ENCODE measurements around the gene AMOT. TPM values are rescaled to one million over a fixed set of nuclear protein-coding genes. Genes with fewer than 3 reads are reported as not detected.

The AMOT gene
- total RNA-seq, 1 donor from 2014 or later, result 14.7 TPM

GRCh38 chrX:112785344-112785743 lies 55.3 kb downstream of the AMOT start:
- Histone ChIP-seq H3K27me3 (no peaks in the 10 kb centered on the region), H3K9me3 (no peaks in the 10 kb centered on the region), H3K36me3 (no peaks in the 10 kb centered on the region), H3K4me1 (no peaks in the 10 kb centered on the region), H3K27ac (no peak overlapping the region), H3K4me3 (no peak overlapping the region)
- ATAC-seq (no peak), DNase-seq (no peak)
- TF ChIP-seq CTCF (IDR thresholded peaks at IDR 0.05), result no peak
- intact Hi-C loops (cut with DNase I), result no loop called here

GRCh38 chrX:112784692-112785091 lies 55.9 kb downstream of the AMOT start:
- Histone ChIP-seq H3K4me3 (no peak overlapping the region), H3K9me3 (no peaks in the 10 kb centered on the region), H3K36me3 (no peaks in the 10 kb centered on the region), H3K27me3 (no peaks in the 10 kb centered on the region), H3K27ac (no peak overlapping the region), H3K4me1 (no peaks in the 10 kb centered on the region)
- ATAC-seq, result no peak
- TF ChIP-seq CTCF (IDR thresholded peaks at IDR 0.05), result no peak
- intact Hi-C loops (cut with DNase I), result no loop called here
- DNase-seq, result no peak

GRCh38 chrX:112779139-112779538 lies 61.5 kb downstream of the AMOT start:
- Histone ChIP-seq H3K9me3 (no peaks in the 10 kb centered on the region), H3K4me3 (no peak overlapping the region), H3K4me1 (no peaks in the 10 kb centered on the region), H3K36me3 (no peaks in the 10 kb centered on the region), H3K27ac (no peak overlapping the region), H3K27me3 (no peaks in the 10 kb centered on the region)
- no peak for ATAC-seq
- intact Hi-C loops (cut with DNase I), result no loop called here
- DNase-seq, result no peak
- TF ChIP-seq CTCF (IDR thresholded peaks at IDR 0.05), result no peak

- Histone ChIP-seq H3K36me3 (no peaks in the 10 kb centered on the region), H3K9me3 (no peaks in the 10 kb centered on the region), H3K27me3 (no peaks in the 10 kb centered on the region), H3K27ac (no peak overlapping the region), H3K4me1 (no peaks in the 10 kb centered on the region), H3K4me3 (no peak overlapping the region)
- intact Hi-C loops (cut with DNase I), result no loop called here
- no peak for DNase-seq
- TF ChIP-seq CTCF (IDR thresholded peaks at IDR 0.05), result no peak
- ATAC-seq, result no peak
Measured at GRCh38 chrX:112774651-112775293, 65.9 kb downstream of the AMOT start.

- DNase-seq (no peak), ATAC-seq (no peak)
- intact Hi-C loops (cut with DNase I), result no loop called here
- H3K9me3 ChIP-seq, result no peaks in the 10 kb centered on the region
- no peaks in the 10 kb centered on the region for H3K4me1 ChIP-seq
- H3K36me3 ChIP-seq, result no peaks in the 10 kb centered on the region
- no peaks in the 10 kb centered on the region for H3K27me3 ChIP-seq
- no peak for TF ChIP-seq CTCF (IDR thresholded peaks at IDR 0.05)
- no peak overlapping the region for H3K4me3 ChIP-seq
- H3K27ac ChIP-seq, result no peak overlapping the region
Measured at GRCh38 chrX:112774142-112774541, 66.5 kb downstream of the AMOT start.

- ATAC-seq (no peak), DNase-seq (no peak)
- Histone ChIP-seq H3K4me1 (no peaks in the 10 kb centered on the region), H3K36me3 (no peaks in the 10 kb centered on the region), H3K9me3 (no peaks in the 10 kb centered on the region), H3K27ac (no peak overlapping the region), H3K4me3 (no peak overlapping the region), H3K27me3 (no peaks in the 10 kb centered on the region)
- no peak for TF ChIP-seq CTCF (IDR thresholded peaks at IDR 0.05)
- intact Hi-C loops (cut with DNase I), result no loop called here
Measured at GRCh38 chrX:112769034-112769433, 71.6 kb downstream of the AMOT start.
